WERI-Rb-1 (cell line): Measurements from ENCODE around the gene PGAP6.

Experiments
- DNase-seq: peaks from one replicate; pipeline ENCODE4 v3.0.0-alpha.2; 2020
- H3K27ac ChIP-seq: fragments of 250-450 bp; sonication (Bioruptor Pico); 2 replicates; pipeline ENCODE4 v1.5.1; 2020; ENCODE audit warnings: mild to moderate bottlenecking, moderate library complexity
- H3K27me3 ChIP-seq: fragments of 250-450 bp; sonication (Bioruptor Pico); 2 replicates; pipeline ENCODE4 v1.5.1; 2021; ENCODE audit warnings: mild to moderate bottlenecking, low read depth, moderate library complexity; ENCODE audit not compliant: insufficient read depth, severe bottlenecking
- H3K36me3 ChIP-seq: fragments of 250-450 bp; sonication (Bioruptor Pico); 2 replicates; pipeline ENCODE4 v1.5.1; 2020; ENCODE audit warnings: mild to moderate bottlenecking, moderate library complexity
- H3K4me3 ChIP-seq: 2 replicates; pipeline ENCODE4 v1.5.1; 2011; ENCODE audit warnings: low read depth, mild to moderate bottlenecking, control low read depth, low read length
- H3K9me3 ChIP-seq: fragments of 250-450 bp; sonication (Bioruptor Pico); 2 replicates; pipeline ENCODE4 v1.5.1; 2021; ENCODE audit warnings: mild to moderate bottlenecking, moderate library complexity; ENCODE audit not compliant: severe bottlenecking
- TF ChIP-seq, protein P1 (sequence below): IDR thresholded peaks from 2 replicates; pipeline ENCODE4 v1.5.1; 2011; ENCODE audit warnings: low read depth, mild to moderate bottlenecking, control low read depth, inconsistent platforms, low read length

Gene PGAP6

GRCh38 chr16:377419-377951 lies 4.3 kb downstream of the PGAP6 start:
- H3K27me3 ChIP-seq: no peaks in the 10 kb centered on the region
- H3K9me3 ChIP-seq: peaks cover 2% of the 10 kb centered on the region
- DNase-seq: no peak
- TF ChIP-seq, protein P1, sequence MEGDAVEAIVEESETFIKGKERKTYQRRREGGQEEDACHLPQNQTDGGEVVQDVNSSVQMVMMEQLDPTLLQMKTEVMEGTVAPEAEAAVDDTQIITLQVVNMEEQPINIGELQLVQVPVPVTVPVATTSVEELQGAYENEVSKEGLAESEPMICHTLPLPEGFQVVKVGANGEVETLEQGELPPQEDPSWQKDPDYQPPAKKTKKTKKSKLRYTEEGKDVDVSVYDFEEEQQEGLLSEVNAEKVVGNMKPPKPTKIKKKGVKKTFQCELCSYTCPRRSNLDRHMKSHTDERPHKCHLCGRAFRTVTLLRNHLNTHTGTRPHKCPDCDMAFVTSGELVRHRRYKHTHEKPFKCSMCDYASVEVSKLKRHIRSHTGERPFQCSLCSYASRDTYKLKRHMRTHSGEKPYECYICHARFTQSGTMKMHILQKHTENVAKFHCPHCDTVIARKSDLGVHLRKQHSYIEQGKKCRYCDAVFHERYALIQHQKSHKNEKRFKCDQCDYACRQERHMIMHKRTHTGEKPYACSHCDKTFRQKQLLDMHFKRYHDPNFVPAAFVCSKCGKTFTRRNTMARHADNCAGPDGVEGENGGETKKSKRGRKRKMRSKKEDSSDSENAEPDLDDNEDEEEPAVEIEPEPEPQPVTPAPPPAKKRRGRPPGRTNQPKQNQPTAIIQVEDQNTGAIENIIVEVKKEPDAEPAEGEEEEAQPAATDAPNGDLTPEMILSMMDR: no peak
- H3K36me3 ChIP-seq: peaks cover 46% of the 10 kb centered on the region
- no peak overlapping the region for H3K27ac ChIP-seq
- H3K4me3 ChIP-seq: no peak overlapping the region

DNA sequence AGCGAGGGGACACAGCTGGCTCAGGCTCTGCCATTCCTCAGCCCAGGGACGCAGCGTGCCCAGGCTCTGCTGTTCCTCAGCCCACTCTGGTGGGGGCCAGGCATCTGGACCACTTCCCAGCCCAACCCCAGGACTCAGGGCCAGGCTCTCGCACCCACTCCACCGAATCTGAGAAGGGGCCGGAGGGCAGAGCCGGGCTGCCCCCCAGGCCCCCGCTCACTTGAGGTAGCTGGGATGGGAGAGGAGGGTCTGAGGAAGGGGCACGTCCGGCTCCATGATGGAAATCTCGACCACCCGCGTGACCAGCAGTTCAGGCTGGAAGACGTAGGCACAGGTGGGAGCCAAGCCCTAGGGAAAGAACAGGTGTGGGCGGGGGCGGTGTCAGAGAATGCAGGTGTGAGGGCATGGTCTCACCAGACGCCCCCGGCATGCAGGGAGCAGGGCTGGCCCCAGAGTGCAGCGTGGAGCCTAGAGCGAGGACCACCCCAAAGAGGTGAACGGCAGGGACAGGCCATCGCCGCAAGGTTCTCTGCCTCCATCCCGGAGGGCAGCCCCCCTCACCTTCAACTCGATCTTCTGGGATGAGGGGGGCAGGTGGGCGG lies 4.9 kb downstream of the PGAP6 start:
- TF ChIP-seq, protein P1: no peak
- Histone ChIP-seq H3K9me3 (peaks cover 2% of the 10 kb centered on the region), H3K27me3 (no peaks in the 10 kb centered on the region), H3K27ac (no peak overlapping the region), H3K4me3 (no peak overlapping the region), H3K36me3 (peaks cover 52% of the 10 kb centered on the region)
- no peak for DNase-seq

GRCh38 chr16:375927-376816 lies 5.6 kb downstream of the PGAP6 start:
- no peak overlapping the region for H3K4me3 ChIP-seq
- no peak overlapping the region for H3K27ac ChIP-seq
- no peak for DNase-seq
- peaks cover 59% of the 10 kb centered on the region for H3K36me3 ChIP-seq
- H3K9me3 ChIP-seq: peaks cover 2% of the 10 kb centered on the region
- TF ChIP-seq, protein P1: no peak
- H3K27me3 ChIP-seq: no peaks in the 10 kb centered on the region

GRCh38 chr16:375212-375611 lies 6.6 kb downstream of the PGAP6 start:
- TF ChIP-seq, protein P1: no peak
- H3K27me3 ChIP-seq: no peaks in the 10 kb centered on the region
- H3K9me3 ChIP-seq: peaks cover 2% of the 10 kb centered on the region
- H3K4me3 ChIP-seq: no peak overlapping the region
- H3K36me3 ChIP-seq: peaks cover 65% of the 10 kb centered on the region
- no peak overlapping the region for H3K27ac ChIP-seq
- DNase-seq: no peak

DNA sequence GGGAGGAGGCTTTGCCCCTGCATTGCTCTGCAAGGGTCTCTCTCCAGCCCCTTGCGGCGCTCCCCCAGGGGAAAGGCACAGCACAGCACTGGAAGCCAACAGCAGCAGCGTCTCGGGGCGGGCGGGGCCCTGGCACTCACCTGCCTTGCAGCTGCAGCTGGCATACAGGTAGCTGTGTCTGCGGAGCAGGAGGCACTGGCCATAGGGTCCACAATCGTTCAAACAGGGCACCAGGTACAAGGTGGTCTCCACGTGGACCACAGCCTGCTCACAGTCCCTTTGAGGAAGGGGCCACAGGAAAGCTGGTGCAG lies 7.2 kb downstream of the PGAP6 start:
- no peak overlapping the region for H3K4me3 ChIP-seq
- TF ChIP-seq, protein P1: no peak
- no peak overlapping the region for H3K27ac ChIP-seq
- peaks cover 67% of the 10 kb centered on the region for H3K36me3 ChIP-seq
- H3K27me3 ChIP-seq: no peaks in the 10 kb centered on the region
- DNase-seq: no peak
- no peaks in the 10 kb centered on the region for H3K9me3 ChIP-seq
